D721Med (cell line): ENCODE measurements around the gene STXBP4.

Experiments
- DNase-seq: peaks from one replicate; pipeline ENCODE4 v3.0.0; 2011; ENCODE audit warnings: low spot score; ENCODE audit not compliant: insufficient read length
- FAIRE-seq: peaks from 2 replicates; lab custom pipeline; 2011; peaks lifted over from hg19 to GRCh38; lab: Jason Lieb, UNC
- TF ChIP-seq, protein P1 (sequence below): IDR thresholded peaks from 2 replicates; pipeline ENCODE4 v1.5.1; 2012; ENCODE audit warnings: mild to moderate bottlenecking, control low read depth; ENCODE audit not compliant: insufficient read depth; ENCODE audit errors: missing control alignments

The STXBP4 gene

DNA sequence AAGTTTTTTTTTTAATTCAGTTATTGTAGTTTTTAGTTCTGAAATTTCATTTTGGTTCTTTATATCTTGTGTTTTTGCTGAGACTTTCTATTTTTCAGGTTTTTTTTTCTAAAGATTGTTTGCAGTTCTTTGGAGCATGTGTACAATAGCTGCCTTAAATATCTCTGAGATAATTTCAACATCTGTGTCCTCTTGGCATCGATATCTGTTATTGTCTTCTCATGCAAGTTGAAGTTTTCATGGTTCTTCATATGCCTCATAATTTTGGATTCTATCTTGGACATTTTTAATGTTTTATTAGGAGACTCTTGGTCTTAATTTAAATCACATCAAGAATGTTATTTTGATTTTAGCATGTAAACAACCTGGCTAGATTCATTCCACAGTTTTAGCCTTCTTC lies 22.9 kb upstream of the STXBP4 start:
- DNase-seq (no peak), FAIRE-seq (no peak)
- TF ChIP-seq, protein P1, sequence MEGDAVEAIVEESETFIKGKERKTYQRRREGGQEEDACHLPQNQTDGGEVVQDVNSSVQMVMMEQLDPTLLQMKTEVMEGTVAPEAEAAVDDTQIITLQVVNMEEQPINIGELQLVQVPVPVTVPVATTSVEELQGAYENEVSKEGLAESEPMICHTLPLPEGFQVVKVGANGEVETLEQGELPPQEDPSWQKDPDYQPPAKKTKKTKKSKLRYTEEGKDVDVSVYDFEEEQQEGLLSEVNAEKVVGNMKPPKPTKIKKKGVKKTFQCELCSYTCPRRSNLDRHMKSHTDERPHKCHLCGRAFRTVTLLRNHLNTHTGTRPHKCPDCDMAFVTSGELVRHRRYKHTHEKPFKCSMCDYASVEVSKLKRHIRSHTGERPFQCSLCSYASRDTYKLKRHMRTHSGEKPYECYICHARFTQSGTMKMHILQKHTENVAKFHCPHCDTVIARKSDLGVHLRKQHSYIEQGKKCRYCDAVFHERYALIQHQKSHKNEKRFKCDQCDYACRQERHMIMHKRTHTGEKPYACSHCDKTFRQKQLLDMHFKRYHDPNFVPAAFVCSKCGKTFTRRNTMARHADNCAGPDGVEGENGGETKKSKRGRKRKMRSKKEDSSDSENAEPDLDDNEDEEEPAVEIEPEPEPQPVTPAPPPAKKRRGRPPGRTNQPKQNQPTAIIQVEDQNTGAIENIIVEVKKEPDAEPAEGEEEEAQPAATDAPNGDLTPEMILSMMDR: no peak

DNA sequence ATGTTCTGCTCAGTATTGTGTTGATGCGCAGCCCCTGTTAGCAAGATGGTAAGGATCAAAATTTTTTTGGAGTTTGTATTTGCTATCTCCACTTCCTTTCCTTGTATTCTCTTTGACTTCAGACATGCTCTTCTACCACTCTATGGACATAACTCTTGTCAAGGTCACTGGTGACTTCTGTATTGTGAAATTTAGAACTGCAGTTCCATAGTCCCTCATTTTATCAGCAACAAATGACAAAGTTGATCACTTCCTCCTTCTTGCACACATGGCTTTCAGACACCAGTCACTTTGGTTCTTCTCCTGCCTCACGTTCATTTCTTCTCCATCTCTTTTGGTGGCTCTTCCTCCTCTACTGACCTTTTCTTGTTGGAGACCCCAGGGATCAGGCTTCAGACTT lies 21.2 kb upstream of the STXBP4 start:
- DNase-seq (no peak), FAIRE-seq (no peak)
- TF ChIP-seq, protein P1: no peak

- TF ChIP-seq, protein P1: no peak
- FAIRE-seq: no peak
- DNase-seq: no peak
Observed at GRCh38 chr17:54948380-54948779, 20.2 kb upstream of the STXBP4 start.

GRCh38 chr17:54950116-54950515 lies 18.4 kb upstream of the STXBP4 start:
- no peak for DNase-seq
- TF ChIP-seq, protein P1: no peak
- FAIRE-seq: no peak

- no peak for FAIRE-seq
- TF ChIP-seq, protein P1: no peak
- no peak for DNase-seq
Observed at GRCh38 chr17:54951286-54951685, 17.3 kb upstream of the STXBP4 start.

GRCh38 chr17:54956791-54957190 lies 11.8 kb upstream of the STXBP4 start:
- FAIRE-seq: no peak
- no peak for DNase-seq

GRCh38 chr17:54967621-54968261 lies 824 bp upstream of the STXBP4 start:
- TF ChIP-seq, protein P1: no peak

More at GRCh38 chr17:54956791-54957190, 11.8 kb upstream of the STXBP4 start:
- TF ChIP-seq, protein P1: no peak

More at GRCh38 chr17:54967621-54968261, 824 bp upstream of the STXBP4 start:
- DNase-seq (no peak), FAIRE-seq (no peak)
